Activated CD4-positive, CD25-positive, alpha-beta regulatory T cell treated with anti-CD3 and anti-CD28 coated beads, Interleukin-2, amount 50 U/mL, for 24 hours (primary cell): ENCODE results near the gene HEPN1.

Experiments
- ATAC-seq, 2 donors: fragments of 150-1000 bp; cut with Tn5 transposase; one replicate each; pipeline ENCODE4 v1.10.0; 2021; ENCODE audit warnings: mild to moderate bottlenecking in 1 of 2, moderate library complexity in 1 of 2

Gene HEPN1

GRCh38 chr11:124886476-124886875 lies 32.6 kb upstream of the HEPN1 start:
- ATAC-seq: no peak

GRCh38 chr11:124886978-124887666 lies 31.9 kb upstream of the HEPN1 start:
- ATAC-seq: no peak

GRCh38 chr11:124887667-124888013 lies 31.4 kb upstream of the HEPN1 start:
- ATAC-seq: no peak

- ATAC-seq: no peak
Observed at GRCh38 chr11:124889191-124890091, 29.6 kb upstream of the HEPN1 start.

- no peak for ATAC-seq
Observed at GRCh38 chr11:124890151-124890550, 28.9 kb upstream of the HEPN1 start.

- no peak for ATAC-seq
Observed at GRCh38 chr11:124890683-124891372, 28.2 kb upstream of the HEPN1 start.

GRCh38 chr11:124891373-124891861 lies 27.6 kb upstream of the HEPN1 start:
- ATAC-seq: no peak

GRCh38 chr11:124892146-124892545 lies 26.9 kb upstream of the HEPN1 start:
- ATAC-seq: no peak

GRCh38 chr11:124892750-124893454 lies 26.1 kb upstream of the HEPN1 start:
- no peak for ATAC-seq

- no peak for ATAC-seq
Observed at GRCh38 chr11:124893781-124894401, 25.2 kb upstream of the HEPN1 start.

- no peak for ATAC-seq
Observed at GRCh38 chr11:124894606-124895430, 24.2 kb upstream of the HEPN1 start.

GRCh38 chr11:124895471-124895971 lies 23.5 kb upstream of the HEPN1 start:
- ATAC-seq: no peak

- no peak for ATAC-seq
Observed at GRCh38 chr11:124896071-124896750, 22.8 kb upstream of the HEPN1 start.

- no peak for ATAC-seq
Observed at GRCh38 chr11:124896821-124897391, 22.1 kb upstream of the HEPN1 start.

- ATAC-seq: no peak
Observed at GRCh38 chr11:124897674-124898262, 21.3 kb upstream of the HEPN1 start, which contains the start of gene ROBO4. TSS of gene ROBO4 (minus strand) at chr11:124897865. CDS start at chr11:124897795, 70 bp downstream.

- no peak for ATAC-seq
Observed at GRCh38 chr11:124898263-124898680, 20.8 kb upstream of the HEPN1 start.

GRCh38 chr11:124898711-124899110 lies 20.3 kb upstream of the HEPN1 start:
- ATAC-seq: no peak

- no peak for ATAC-seq
Observed at GRCh38 chr11:124899383-124900145, 19.5 kb upstream of the HEPN1 start.

GRCh38 chr11:124900464-124900863 lies 18.6 kb upstream of the HEPN1 start:
- no peak for ATAC-seq
